NCI-H146 treated with DMSO at 0.1 percent for 48 hours (cell line): ENCODE measurements around the gene USP13.
"Not testable (repeated sequence)": the region's sequence is repeated elsewhere in the genome, so short reads cannot be mapped to it uniquely, and the experiment has no call there.

Experiments used
- DNase-seq: peaks from one replicate; lab custom pipeline; 2025; ENCODE audit not compliant: unreplicated experiment; lab: John Stamatoyannopoulos, UW

The USP13 gene

DNA sequence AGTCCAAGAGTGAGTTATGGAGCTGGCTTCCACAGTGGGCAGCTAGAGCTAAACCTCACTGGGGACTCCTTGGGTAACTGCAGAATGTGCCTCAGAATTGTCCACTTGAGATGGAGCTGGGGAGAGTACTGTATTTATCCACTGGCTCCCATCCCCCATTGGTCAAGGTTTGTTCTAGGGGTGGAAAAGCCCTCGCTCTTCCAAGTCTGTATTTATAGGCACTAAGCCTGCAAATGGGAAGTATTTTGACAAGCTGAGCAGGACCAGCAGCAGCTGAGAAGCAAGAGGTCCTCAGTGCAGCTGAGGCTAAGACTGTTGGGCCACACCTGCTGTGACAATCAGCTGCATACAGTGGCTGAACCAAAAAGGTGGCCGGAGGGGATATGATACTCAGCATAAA is 5.8 kb downstream of the USP13 start:
- DNase-seq: no peak

DNA sequence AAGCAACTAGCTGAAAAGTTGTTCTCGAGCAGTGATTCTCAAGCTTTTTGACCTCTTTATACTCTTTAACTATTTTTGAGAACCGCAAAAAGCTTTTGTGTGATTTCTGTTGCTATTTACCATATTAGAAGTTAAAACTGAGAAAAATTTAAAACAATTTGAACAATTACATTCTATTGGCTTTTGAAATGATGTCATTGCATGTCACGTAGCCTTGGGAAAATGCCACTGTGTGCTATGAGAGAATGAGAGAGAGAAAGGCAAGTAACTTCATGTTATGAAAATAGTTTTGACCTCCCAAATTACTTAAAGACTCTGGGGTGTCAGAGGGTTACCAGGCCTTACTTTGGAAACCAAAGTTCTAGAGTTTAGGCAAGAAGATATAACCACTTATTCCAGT is 8.0 kb downstream of the USP13 start:
- DNase-seq: no peak

DNA sequence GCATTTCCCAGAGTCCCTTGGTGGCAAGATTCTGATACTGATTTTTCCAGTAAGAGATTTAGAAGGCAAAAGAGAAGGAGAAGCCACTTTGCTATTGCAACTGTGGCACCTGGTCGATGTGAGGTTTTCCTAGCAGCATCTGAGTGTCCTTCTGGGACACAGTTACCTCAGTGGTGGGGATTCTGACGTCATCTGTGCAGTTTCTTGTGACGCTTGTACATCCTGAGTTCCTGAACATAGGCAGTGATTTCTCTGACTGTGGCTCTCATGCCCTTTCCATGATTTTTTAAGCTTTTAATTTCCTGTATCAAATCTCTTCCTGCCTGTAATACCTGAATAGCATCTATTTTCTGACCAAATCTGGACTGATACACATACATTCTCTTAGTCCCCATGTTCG is 8.9 kb downstream of the USP13 start:
- DNase-seq: no peak

DNA sequence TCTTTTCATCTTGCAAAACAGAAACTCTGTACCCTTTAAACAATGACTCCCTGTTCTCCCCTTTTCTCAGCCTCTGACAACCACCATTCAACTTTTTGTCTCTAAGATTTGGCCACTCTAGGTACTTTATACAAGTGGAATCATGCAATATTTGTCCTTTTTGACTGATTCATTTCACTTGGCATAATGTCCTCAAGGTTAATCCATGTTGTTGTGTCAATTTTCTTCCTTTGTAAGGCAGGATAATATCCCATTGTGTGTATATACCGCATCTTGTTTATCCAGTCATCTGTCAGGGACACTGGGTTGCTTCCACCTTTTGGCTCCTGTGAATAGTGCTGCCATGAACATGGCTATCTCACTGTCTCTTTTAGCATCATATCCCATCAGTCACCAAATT is 10.3 kb downstream of the USP13 start:
- DNase-seq: no peak

DNA sequence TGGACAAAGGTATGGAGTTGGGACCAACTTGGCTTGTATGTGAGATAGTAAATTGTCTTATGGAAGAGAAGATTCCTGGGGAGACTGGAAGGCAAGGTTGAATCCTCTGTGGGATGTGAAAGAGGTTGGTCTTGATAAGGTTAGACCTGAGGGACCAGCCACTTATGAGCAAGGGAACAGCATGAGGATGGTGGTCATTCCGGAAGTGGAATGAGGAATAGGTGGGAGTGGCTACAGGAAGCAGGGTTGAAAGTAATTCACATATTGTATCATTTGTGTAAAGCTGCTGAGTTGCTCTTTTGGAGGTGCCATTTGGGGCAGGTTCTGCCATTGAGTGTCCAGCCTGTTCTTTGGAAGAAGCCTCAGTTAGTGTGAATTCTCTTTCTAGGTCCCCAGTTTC is 13.2 kb downstream of the USP13 start:
- no peak for DNase-seq

DNA sequence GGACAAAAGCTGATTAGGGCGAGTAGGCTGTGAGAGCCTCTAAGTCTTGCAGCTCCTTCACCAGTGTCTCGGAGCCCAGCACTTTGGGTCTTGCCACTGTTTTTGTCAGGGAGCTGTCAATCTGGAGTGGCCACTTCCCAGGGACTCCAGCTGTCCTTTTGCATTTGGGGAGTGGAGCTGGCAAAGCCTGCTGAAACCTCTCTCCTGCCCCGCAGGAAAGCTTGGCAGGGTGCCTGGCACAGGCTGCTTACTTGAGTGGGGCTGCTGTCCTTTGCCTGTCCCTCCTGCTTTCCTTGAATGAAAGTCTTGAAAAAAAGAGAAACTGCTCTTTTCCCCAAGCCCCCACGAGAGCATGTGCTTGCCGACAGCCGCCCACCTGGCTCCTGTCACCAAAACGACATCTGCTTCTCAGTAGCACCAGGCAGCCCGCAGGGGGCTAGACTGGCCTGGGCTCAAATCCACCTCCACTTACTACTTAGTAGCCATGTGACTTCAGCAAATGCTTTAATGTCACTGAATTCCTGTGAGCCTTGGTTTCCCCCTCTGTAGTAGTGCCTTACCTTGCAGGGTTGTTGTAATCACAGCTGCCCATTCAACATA is 13.7 kb downstream of the USP13 start:
- DNase-seq: no peak

DNA sequence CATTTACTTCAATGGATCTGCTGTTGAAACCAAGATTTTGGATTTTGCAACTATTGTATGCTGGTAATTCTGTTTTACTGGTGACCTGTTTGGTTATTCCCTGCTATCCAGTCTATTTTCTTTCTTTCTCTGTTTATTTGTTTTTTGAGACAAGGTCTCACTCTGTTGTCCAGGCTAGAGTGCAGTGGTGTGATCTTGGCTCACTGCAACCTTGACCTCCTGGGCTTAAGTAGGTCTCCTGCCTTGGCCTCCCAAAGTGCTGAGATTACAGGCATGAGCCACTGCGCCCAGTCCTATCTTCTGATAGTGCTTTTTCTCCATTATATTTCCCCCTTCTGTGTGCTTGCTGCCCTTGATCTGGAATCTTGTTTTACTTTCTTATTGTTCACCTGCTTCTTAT is 15.6 kb downstream of the USP13 start:
- no peak for DNase-seq

DNA sequence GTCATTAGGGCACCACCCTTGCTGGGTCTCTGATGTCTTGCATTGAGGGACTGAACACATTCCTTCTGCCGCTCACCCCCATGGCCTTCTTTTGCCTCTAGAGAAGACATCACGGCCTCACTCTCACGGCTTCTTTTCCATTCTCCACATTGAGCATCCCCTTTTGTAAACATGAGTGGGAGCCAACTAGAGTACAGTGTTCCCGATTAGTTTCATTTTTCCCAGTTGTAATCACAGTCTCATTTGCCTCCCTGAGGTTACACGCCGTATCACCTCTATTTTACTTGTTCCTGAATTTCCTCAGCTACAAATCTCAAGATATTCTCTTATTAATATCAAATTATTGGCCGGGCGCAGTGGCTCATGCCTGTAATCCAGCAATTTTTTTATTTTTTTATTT is 17.5 kb downstream of the USP13 start:
- no peak for DNase-seq

DNA sequence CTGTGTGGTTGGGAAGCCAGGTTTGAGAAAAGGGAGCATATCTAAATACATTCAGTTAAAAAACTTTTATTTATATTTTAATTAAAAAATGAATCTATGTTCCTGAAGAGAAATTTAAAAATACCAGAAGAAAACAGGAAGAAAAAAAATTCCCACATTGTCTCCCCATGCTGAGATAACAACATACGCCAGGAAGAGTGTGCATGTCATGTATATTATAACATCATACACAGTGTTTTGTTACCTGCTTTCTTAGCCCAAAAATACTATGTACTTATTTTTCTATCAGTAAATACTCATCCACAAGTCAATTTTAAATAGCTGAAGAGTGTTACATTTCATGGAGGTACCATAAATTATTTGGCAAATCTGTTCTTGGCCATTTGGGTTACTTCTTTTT is 18.5 kb downstream of the USP13 start:
- no peak for DNase-seq

DNA sequence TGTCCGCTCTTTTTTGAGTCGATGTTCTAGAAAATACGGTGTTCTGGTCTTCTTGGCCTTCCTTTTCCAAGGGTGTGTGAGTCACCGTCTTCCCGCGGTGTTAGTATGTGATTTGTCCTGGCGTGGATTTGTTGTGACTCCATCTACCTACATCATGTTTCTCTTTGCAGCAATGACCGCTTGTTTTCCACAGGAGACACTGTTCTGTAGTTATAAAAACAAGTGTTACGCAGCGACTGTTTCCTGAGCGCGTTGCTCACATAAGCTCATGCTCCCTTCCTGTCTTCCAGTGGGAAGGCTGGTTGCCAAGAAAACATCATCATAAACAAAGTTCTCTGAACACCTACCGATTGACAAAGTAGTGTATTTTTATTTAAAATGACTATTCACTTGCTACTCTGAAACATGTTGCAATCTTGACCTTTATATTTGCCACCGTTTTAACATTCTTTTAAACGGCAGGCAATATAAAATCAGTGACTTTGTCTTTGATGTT is 19.0 kb downstream of the USP13 start:
- DNase-seq: no peak

DNA sequence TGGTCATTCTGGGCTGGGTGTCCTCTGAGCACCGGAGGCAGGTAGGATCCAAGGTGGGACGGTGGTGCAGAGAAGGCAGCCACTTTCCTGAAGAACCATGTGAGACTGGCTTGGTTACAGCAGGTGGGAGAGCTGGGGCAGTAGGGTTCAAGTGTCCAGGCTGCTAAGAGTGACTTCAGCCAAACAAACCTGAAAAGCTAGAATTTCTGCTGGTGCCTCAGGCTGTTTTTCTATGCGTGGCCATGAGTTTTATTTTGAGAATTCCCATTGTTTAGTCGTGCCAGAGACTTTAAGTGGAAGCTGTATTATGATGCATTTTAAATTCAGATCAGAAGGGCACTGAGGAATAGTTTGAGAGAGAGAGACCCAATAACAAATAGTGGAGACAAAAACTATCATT is 20.1 kb downstream of the USP13 start:
- no peak for DNase-seq

DNA sequence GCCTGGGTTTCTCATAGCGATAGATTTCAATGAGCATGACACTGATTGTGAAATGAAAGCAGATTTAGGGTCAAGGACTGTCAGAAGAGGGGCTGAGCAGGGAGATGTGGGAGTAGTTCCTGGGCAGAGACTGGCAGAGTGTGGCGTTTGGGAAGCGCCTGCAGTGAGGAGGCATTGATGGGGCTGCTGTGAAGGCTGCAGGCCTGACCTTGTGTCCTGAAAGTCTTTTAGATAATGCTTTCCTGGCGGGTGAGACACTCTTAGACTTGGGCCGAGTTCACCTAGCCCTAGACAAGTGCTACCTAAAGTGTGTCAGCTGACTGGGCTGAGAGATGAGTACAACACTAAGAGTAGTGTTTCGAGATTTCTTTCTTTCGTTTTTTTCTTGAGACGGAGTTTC is 20.7 kb downstream of the USP13 start:
- no peak for DNase-seq

DNA sequence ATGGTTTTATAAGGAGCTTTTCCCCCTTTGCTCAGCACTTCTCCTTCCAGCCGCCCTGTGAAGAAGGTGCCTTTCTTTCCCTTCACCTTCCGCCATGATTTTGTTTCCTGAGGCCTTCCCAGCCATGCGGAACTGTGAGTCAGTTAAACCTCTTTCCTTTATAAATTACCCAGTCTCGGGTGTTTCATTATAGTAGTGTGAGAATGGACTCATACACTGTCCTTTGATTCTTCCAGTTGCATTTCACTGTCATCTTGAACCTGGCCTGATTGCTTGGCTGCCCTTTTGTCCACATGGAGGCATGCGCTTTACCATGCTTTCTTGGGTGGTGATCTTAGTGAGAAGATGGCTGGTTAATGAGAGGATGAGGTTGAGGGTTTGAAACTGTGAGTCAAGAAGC is 23.2 kb downstream of the USP13 start:
- DNase-seq: no peak

DNA sequence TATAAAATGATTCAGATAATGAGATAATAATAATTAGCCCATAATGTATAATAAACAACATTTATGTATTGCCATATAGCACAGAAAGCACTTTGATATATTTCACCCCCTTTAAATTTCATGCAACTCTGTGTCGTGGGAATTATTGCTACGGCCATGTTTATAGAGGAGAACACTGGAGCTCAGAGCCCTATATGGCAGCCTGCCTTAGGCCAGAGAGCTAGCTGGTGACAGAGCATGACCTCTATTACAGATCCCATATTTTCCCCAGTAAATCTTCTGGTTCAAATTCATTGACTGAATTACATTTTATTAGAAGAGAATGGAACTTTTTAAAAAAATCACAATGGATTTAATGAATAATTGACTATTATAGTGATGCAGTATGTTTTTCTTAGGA is 25.0 kb downstream of the USP13 start:
- DNase-seq: no peak

DNA sequence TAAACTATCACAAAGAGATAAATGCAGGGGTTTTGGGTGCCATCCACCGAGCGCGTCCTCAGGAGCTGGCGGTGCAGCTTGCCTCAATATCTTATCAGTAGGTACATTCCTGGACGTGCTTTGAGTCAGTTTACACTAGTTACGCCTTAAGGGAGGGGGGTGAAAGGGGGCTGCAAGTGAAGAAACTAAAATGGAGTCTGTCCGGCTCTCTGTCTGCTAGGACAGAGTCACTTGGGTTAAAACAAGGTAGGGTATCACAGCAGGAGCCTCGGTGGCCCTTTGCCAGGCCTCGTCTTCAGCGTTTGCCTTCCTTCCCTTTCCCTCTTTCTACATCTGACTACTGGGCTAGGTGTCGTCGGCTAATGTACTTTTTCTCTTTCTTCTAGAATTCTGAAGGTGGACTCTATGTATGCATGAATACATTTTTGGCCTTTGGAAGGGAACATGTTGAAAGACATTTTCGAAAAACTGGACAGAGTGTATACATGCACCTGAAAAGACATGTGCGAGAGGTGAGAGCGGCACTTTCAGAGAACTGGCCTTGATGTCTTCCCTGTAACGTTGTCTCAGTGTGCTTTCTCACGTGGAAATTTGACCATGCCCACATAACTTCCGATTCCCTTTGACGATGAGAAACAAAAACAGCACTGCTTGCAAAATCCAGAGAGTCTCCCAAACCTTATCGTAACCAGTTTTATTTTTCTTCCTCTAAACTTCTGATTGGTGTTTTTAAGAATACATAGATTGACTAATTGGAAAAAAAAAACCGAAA is 28.8 kb downstream of the USP13 start:
- DNase-seq: no peak

DNA sequence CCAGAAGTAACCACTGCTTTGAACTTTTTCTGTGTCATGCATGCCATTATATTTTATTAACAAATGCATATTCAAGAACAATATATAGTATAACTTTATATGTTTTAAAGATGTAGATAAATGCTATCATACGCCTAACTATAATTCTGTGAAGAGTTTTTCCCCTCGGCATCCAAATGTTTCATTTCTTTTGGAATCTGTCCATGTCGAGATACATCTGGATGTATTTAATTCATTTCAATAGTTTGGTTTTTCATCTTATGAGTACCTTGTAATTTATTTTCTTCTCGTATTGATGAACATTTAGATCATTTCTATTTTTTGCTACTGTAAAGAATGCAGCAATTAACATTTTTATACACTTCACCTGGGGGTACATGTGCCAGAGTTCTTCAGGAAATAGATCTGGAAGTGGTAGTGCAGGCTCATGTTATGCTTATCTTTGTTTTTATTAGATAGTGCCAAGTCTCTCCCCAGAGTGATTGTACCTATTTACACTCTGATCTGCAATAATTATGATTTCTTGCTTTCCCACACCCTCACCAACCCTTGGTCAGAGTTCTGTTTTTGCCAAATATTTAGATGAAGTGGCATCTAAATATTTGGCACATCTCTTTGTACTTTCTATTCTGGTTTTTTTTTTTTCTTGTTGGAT is 29.7 kb downstream of the USP13 start:
- no peak for DNase-seq

DNA sequence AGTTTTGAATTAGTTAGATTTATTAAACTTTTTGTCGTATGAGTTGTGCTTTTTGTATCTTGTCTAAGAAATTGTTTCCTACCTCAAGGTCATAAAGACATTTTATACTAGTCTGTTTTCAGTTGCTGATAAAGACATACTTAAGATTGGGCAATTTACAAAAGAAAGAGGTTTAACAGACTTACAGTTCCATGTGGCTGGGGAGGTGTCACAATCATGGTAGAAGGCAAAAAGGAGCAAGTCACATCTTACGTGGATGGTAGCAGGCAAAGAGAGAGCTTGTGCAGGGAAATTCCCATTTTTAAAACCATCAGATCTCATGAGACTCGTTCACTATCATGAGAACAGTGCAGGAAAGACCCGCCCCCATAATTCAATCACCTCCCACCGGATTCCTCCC is 30.4 kb downstream of the USP13 start:
- DNase-seq: not testable (repeated sequence)

DNA sequence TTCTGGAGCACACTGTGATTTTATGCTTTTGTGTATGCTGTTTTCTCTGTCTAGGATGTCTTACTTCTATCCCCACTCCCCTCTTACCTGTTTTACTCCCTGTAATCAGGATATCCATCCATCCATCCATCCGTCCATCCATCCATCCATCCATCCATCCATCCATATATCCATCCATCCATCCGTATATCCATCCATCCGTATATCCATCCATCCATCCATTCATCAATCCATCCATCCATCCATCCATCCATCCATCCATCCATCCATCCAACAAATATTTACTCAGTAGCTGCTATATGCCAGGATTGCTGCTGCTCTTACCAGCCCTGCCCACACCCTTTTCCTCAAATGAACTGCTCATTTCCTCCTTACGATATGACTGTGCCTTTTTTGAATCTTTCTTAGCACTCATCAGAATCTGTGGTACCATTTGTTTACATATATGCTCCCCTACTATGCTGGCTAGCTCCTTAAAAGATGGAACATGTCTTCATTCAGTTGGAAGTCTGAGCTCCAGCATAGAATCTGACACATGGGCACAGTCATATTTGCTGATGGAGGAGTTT is 35.2 kb downstream of the USP13 start:
- no peak for DNase-seq

DNA sequence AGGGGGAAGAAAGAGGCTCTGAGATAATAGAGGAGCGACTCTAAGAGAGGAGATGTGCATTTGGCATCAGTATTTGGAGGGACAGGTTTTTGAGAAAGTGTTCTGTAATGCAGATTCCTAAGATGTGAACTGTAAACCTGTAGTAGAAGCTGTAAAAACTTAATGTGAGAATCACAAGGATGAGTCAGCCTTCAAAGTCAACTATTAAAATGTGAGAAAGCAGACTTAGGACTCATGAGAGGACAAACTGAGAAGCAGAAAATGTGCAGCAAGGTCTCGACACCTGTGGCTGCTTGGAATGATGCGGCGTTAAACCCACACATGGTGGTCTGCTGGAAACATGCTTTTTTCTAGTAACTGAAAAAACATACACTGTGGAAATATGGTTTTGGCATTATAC is 36.0 kb downstream of the USP13 start:
- DNase-seq: no peak

DNA sequence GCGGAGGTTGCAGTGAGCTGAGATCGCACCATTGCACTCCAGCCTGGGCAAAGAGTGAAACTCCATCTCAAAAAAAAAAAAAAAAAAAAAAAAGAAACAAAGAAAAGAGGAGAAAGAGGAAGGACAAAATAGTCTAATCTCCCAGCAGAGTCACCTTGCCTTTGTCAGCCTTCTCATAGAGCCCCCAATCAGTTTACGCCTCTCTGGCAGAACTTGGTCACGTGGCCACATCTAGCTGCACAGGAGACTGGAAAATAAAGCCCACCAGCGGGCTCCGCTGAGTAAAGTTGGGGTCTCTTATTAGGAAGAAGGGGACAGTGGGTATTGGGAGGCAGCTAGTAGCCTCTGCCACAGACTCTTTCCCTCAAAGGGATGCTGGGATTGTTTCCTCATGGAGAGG is 41.9 kb downstream of the USP13 start:
- no peak for DNase-seq

DNA sequence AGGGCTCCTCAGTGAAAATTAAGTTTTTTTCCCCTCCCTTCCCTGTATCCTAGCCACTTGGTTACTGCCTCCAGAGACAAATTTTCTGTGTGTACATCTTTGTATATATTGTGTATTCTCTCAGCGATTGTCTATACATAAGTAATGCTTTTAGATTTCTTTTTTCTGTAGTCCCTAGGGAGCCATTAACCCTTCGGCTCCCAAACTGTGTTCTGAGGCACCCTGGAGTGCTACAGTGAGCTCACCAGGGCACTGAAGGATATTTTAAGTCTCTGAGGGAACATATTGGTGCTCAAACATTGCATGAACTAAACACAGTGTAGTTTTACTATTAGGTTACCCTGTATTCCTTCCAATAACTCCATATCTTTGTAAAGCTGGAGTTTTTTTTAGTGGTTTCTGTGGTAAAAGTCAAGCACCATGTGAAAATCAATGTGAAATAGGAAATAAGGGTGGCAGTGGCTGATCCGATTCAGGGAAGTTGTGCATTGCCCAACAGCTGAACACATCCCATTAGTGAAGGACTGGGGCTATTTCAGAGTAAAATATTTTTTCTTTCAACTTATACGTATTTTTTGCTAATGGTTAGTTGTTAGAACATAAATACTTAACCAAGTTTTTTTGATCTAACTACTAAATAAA is 43.0 kb downstream of the USP13 start:
- no peak for DNase-seq
